HepG2 (cell line): Measurements from ENCODE around the gene ESPNL. TPM values are rescaled to one million over a fixed set of nuclear protein-coding genes. Genes with fewer than 3 reads are reported as not detected.
A peak's percentile ranks its signal among the peaks of the same experiment; 100 is the strongest.

Source experiments
- NFE2 ChIP-seq: sonication (generic); formaldehyde crosslinking; IDR thresholded peaks from 2 replicates; pipeline ENCODE4 v1.4.0; 2020; ENCODE audit warnings: missing genetic modification reagents
- RFXAP ChIP-seq: sonication (generic); formaldehyde crosslinking; IDR thresholded peaks from 2 replicates; pipeline ENCODE4 v1.4.0; 2020; ENCODE audit warnings: missing genetic modification reagents, borderline replicate concordance
- ZBTB7B ChIP-seq: sonication (generic); formaldehyde crosslinking; IDR thresholded peaks from 2 replicates; pipeline ENCODE4 v1.4.0; 2020; ENCODE audit warnings: missing genetic modification reagents
- ZC3H4 ChIP-seq: sonication (generic); formaldehyde crosslinking; IDR thresholded peaks from 2 replicates; pipeline ENCODE4 v1.4.0; 2020; ENCODE audit warnings: missing genetic modification reagents, borderline replicate concordance
- ZKSCAN1 ChIP-seq: fragments of 150-350 bp; IDR thresholded peaks from 2 replicates; pipeline ENCODE4 v1.6.1; 2014; ENCODE audit warnings: low read length
- ZSCAN31 ChIP-seq: sonication (generic); formaldehyde crosslinking; IDR thresholded peaks from 2 replicates; pipeline ENCODE4 v1.5.0; 2020; ENCODE audit warnings: low read depth, mild to moderate bottlenecking, missing genetic modification reagents
- polyA plus RNA-seq, 8 experiments: library from polyadenylated mRNA; depleted of rRNA in 3 of 8; stranded (reverse) in 7 of 8; unstranded in 1 of 8; fragments of >200 nt; fragmentation: Illumina TruSeq in 4 of 8; extraction: Trizol in 4 of 8; gene quantifications; 2 replicates each; pipeline versions ENCODE4 v1.2.1 to v1.2.3, GENCODE V29; 2011 to 2016; ENCODE audit warnings: low read depth in 4 of 8, missing spikeins in 1 of 8, mixed read lengths in 1 of 8; ENCODE audit not compliant: insufficient read depth in 1 of 8
- total RNA-seq, 5 experiments: library from RNA; depleted of rRNA; stranded (reverse); fragments of >200 nt; fragmentation: Illumina TruSeq; extraction: Trizol; gene quantifications; 2 replicates each; pipeline ENCODE4 v1.2.3, GENCODE V29; 2016; ENCODE audit warnings: low read depth in 1 of 5
- TF ChIP-seq, protein P1 (sequence below): sonication (generic); formaldehyde crosslinking; IDR thresholded peaks from 2 replicates; pipeline ENCODE4 v1.4.0; 2020; ENCODE audit warnings: mild to moderate bottlenecking, missing genetic modification reagents, borderline replicate concordance
- TF ChIP-seq, protein P2 (sequence below): IDR thresholded peaks from 2 replicates; pipeline ENCODE4 v1.6.1; 2016
- TF ChIP-seq, protein P3 (sequence below): sonication (generic); formaldehyde crosslinking; IDR thresholded peaks from 2 replicates; pipeline ENCODE4 v1.4.0; 2020; ENCODE audit warnings: missing genetic modification reagents, borderline replicate concordance
- TF ChIP-seq, protein P4 (sequence below): sonication (generic); formaldehyde crosslinking; IDR thresholded peaks from 2 replicates; pipeline ENCODE4 v1.4.0; 2020; ENCODE audit warnings: low read depth, missing genetic modification reagents

ESPNL gene
- total and polyA plus RNA-seq, 2 of the 13 experiments (the other 11 are each of a cell fraction or from before 2014, with no cell fraction given) = 0.45 to 0.80 TPM

DNA sequence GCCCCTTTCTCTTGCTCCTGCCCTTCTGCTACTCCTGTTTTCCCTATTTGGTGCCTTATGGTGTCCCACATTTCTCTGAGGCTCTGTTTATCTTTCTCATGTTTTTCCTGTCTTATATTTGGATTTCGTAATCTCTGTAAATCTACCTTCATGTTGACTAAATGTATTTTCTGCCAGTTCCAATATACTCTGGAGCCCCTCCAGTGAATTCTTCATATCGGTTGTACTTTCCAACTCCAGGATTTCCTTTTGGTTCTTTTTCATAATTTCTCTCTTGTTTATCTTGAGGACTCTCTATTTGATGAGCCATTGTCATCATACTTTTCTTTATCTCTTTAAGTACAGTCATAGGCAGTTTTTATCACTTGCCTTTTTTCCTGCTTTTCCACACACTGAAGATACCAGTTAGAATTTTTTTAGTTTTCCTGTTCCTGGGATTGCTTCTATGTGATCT is 20.2 kb upstream of the ESPNL start (continued):
- TF ChIP-seq, protein P1, sequence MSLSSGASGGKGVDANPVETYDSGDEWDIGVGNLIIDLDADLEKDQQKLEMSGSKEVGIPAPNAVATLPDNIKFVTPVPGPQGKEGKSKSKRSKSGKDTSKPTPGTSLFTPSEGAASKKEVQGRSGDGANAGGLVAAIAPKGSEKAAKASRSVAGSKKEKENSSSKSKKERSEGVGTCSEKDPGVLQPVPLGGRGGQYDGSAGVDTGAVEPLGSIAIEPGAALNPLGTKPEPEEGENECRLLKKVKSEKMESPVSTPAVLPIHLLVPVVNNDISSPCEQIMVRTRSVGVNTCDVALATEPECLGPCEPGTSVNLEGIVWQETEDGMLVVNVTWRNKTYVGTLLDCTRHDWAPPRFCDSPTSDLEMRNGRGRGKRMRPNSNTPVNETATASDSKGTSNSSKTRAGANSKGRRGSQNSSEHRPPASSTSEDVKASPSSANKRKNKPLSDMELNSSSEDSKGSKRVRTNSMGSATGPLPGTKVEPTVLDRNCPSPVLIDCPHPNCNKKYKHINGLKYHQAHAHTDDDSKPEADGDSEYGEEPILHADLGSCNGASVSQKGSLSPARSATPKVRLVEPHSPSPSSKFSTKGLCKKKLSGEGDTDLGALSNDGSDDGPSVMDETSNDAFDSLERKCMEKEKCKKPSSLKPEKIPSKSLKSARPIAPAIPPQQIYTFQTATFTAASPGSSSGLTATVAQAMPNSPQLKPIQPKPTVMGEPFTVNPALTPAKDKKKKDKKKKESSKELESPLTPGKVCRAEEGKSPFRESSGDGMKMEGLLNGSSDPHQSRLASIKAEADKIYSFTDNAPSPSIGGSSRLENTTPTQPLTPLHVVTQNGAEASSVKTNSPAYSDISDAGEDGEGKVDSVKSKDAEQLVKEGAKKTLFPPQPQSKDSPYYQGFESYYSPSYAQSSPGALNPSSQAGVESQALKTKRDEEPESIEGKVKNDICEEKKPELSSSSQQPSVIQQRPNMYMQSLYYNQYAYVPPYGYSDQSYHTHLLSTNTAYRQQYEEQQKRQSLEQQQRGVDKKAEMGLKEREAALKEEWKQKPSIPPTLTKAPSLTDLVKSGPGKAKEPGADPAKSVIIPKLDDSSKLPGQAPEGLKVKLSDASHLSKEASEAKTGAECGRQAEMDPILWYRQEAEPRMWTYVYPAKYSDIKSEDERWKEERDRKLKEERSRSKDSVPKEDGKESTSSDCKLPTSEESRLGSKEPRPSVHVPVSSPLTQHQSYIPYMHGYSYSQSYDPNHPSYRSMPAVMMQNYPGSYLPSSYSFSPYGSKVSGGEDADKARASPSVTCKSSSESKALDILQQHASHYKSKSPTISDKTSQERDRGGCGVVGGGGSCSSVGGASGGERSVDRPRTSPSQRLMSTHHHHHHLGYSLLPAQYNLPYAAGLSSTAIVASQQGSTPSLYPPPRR (CRISPR knock-in tag) = peak; percentile 94
- TF ChIP-seq, protein P2, sequence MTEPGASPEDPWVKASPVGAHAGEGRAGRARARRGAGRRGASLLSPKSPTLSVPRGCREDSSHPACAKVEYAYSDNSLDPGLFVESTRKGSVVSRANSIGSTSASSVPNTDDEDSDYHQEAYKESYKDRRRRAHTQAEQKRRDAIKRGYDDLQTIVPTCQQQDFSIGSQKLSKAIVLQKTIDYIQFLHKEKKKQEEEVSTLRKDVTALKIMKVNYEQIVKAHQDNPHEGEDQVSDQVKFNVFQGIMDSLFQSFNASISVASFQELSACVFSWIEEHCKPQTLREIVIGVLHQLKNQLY (CRISPR knock-in tag) = peak; percentile 82
- TF ChIP-seq NFE2 (CRISPR knock-in tag) = no peak
- TF ChIP-seq, protein P3, sequence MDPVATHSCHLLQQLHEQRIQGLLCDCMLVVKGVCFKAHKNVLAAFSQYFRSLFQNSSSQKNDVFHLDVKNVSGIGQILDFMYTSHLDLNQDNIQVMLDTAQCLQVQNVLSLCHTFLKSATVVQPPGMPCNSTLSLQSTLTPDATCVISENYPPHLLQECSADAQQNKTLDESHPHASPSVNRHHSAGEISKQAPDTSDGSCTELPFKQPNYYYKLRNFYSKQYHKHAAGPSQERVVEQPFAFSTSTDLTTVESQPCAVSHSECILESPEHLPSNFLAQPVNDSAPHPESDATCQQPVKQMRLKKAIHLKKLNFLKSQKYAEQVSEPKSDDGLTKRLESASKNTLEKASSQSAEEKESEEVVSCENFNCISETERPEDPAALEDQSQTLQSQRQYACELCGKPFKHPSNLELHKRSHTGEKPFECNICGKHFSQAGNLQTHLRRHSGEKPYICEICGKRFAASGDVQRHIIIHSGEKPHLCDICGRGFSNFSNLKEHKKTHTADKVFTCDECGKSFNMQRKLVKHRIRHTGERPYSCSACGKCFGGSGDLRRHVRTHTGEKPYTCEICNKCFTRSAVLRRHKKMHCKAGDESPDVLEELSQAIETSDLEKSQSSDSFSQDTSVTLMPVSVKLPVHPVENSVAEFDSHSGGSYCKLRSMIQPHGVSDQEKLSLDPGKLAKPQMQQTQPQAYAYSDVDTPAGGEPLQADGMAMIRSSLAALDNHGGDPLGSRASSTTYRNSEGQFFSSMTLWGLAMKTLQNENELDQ (CRISPR knock-in tag) = no peak
- TF ChIP-seq, protein P4, sequence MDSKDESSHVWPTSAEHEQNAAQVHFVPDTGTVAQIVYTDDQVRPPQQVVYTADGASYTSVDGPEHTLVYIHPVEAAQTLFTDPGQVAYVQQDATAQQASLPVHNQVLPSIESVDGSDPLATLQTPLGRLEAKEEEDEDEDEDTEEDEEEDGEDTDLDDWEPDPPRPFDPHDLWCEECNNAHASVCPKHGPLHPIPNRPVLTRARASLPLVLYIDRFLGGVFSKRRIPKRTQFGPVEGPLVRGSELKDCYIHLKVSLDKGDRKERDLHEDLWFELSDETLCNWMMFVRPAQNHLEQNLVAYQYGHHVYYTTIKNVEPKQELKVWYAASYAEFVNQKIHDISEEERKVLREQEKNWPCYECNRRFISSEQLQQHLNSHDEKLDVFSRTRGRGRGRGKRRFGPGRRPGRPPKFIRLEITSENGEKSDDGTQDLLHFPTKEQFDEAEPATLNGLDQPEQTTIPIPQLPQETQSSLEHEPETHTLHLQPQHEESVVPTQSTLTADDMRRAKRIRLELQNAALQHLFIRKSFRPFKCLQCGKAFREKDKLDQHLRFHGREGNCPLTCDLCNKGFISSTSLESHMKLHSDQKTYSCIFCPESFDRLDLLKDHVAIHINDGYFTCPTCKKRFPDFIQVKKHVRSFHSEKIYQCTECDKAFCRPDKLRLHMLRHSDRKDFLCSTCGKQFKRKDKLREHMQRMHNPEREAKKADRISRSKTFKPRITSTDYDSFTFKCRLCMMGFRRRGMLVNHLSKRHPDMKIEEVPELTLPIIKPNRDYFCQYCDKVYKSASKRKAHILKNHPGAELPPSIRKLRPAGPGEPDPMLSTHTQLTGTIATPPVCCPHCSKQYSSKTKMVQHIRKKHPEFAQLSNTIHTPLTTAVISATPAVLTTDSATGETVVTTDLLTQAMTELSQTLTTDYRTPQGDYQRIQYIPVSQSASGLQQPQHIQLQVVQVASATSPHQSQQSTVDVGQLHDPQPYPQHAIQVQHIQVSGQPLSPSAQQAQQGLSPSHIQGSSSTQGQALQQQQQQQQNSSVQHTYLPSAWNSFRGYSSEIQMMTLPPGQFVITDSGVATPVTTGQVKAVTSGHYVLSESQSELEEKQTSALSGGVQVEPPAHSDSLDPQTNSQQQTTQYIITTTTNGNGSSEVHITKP (CRISPR knock-in tag) = peak; percentile 51; the same call in 1 of the 2 replicates
- TF ChIP-seq ZKSCAN1 = no peak
- no peak for TF ChIP-seq ZC3H4 (CRISPR knock-in tag)
- no peak for TF ChIP-seq ZSCAN31 (CRISPR knock-in tag)
- peak; percentile 92 for TF ChIP-seq ZBTB7B
- TF ChIP-seq RFXAP (CRISPR knock-in tag) = no peak
